Globus pallidus (tissue), 1 donor: Measurements from ENCODE around the gene PERM1.
A peak's percentile ranks its signal among the peaks of the same experiment; 100 is the strongest.
"Not testable (repeated sequence)": the region's sequence is repeated elsewhere in the genome, so short reads cannot be mapped to it uniquely, and the experiment has no call there.

Experiments used
- DNase-seq: peaks from one replicate; pipeline ENCODE4 v3.0.0-alpha.2; 2015; ENCODE audit warnings: low spot score

PERM1 gene

DNA sequence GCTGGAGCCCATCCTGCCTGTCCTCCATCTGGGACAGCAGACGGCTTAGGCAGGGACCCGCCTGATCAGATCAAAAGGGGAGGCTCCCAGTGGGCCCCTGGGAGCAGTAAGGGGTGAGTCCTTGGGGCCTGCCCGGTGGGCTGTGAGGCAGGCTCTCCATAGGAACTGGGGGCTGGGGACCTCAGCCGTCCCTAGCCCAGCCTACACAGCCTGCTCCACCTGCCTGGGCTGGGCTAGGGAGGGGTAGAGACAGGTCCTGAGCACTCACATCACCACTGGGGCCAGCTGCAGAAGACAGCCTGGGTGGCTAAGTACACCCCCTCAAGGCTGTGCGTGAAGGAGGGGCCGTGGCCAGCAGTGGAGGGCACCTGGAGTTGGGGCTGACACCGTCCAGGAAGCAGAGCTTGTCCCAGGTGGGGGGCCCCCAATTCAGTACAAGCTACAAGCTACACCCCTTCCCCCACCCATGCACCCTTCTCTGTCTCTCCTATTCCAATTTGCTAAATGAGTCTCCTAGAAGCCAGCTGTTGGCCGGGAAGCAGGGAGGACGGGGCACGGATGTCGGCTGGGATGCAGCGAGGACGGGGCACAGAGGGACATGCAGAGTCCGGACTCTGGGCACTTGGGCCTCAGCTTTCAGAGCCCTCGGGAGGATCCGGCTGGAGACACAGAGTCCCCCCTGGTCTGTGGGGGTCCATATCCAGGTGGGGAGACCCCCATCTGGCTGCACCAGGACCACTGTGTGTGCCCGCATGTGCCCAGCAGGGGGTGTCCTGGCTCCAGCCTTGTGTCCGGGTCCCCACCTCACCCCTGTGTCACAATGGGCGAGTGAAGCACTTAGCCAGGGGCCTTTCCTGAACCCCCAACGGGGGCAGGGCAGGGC is 33.1 kb upstream of the PERM1 start:
- no peak for DNase-seq

- DNase-seq, result no peak
Measured at GRCh38 chr1:1013922-1014648, 32.2 kb upstream of the PERM1 start.

DNA sequence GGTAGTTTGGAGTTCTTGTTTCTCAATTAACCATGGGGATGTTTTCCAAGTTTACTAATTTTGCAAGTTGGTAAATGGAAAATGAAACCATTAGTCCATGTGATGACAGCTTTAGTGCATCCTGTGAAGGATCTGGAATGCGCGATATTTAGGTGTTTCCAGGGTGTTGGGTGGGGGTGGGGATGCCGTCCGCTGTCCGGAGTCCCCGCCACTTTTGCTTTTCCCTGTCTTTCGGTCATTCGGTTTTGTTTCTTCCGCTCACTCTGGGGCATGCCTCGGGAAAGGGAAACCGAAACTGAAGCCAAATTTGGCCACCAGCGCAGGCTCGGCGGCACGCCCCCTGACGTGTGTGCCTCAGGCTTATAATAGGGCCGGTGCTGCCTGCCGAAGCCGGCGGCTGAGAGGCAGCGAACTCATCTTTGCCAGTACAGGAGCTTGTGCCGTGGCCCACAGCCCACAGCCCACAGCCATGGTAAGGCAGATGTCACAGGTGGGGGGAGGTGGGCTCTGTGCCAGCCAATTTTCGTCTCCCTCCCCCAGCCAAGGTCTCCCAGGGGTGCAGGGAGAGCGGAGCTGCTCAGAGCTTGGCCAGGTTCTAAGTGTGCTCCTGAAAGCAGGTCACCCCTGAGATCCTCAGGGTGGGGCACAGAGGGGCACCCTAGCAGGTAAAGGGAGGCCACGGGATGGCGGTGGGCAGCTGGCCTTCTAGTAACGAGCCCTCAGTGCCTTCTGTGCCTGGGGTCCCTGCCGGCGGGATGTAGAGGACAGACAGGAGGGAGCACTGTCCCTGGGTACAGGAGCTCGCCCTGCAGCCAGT is 31.4 kb upstream of the PERM1 start, which contains the start of gene ISG15:
Gene ISG15 (plus strand): TSS at position 393 of the 817 bp plus-strand sequence. CDS start 77 bp downstream, at position 470.
- peak; percentile 71 for DNase-seq

GRCh38 chr1:1012736-1013104 is 30.8 kb upstream of the PERM1 start:
- DNase-seq, result not testable (repeated sequence)

DNA sequence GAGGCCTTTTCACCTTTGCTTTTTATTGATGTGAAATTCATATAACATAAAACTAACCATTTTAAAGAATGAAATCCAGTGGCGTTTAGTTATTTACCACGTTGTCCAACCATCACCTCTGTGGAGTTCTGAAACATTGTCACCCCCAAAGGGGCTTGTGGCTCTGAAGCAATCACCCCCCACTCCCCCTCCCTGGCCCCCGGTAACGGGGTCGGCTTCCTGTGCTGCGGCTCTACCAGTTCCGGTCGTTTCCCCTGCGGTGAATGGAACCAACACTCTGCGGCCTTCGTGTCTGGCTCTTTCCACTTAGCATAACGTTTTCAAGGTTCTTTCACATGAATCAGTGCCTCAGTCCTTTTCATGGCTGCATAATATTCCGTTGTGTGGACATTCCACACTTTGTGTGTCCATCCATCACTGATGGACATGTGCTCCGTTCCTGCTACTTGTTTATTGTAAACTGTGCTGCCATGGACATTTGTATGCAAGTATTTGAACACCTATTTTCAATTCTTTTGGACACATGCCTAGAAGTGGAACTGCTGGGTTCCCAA is 29.6 kb upstream of the PERM1 start:
- no peak for DNase-seq

GRCh38 chr1:1010131-1010530 is 28.2 kb upstream of the PERM1 start:
- not testable (repeated sequence) for DNase-seq

DNA sequence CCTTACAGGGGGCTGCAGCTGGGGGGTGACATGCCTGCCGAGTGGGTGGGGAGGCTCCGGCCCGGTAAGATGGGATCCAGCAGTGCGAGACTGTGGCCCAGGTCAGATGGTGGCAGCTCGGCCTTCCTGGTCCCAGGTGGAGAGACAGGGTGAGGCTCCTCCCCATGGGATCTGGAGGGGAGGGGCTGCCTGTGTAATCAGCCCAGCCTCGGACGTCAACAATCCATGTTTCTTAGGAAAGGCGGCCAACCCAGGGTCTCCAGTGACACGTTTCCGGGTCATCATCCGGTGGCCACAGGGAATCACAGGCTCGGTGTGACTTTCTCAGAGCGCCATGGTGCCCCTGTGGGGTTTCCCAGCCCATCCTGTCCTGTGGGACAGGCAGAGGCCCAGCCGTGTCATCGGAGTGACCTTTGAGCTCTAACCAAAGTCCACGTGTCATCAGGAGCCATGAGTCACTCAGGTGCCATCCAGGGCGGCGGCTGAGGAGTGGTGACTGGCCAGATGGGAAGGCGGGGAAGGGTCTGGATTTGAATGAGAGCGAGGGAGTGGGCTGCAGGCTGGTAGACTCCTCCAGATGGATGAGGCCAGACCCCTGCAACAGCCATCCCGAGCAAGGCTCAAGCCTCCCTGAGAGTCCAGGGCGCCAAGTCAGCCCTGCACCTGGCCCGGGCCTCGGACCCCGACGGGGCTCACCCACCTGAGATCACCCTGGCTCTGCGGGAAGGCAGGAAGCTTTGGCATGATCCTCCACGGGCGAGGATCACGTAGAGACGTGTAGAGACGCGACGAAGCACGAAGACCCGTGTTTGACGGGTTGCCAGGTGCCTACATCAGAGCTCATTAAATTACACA is 24.6 kb upstream of the PERM1 start:
- DNase-seq, result no peak

DNA sequence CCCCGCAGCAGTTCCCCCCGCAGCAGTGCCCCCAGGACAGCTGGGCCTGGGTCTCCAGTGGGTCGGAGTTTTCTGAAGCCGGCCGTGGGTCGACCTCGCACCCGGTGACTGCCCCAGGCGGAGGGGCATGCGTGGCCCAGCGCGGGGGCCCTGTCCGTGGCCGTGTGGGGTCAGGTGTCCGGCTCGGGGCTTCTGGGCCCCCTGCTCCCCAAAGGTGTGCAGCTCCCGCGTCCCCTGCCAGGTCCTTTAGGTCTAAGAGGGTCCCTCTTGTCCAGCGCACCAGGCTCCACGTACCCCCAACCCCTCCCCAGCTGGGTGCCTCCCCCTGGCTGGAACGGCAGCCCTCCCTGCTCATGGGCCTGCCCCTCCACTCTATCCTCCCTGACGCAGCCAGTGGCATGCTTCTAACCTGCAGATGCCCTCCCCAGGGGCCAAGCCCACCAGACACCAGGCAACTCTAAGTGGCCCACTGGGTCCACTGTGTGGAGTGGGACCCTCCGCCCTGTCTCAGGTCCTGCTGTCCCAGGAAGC is 23.9 kb upstream of the PERM1 start:
- no peak for DNase-seq

DNA sequence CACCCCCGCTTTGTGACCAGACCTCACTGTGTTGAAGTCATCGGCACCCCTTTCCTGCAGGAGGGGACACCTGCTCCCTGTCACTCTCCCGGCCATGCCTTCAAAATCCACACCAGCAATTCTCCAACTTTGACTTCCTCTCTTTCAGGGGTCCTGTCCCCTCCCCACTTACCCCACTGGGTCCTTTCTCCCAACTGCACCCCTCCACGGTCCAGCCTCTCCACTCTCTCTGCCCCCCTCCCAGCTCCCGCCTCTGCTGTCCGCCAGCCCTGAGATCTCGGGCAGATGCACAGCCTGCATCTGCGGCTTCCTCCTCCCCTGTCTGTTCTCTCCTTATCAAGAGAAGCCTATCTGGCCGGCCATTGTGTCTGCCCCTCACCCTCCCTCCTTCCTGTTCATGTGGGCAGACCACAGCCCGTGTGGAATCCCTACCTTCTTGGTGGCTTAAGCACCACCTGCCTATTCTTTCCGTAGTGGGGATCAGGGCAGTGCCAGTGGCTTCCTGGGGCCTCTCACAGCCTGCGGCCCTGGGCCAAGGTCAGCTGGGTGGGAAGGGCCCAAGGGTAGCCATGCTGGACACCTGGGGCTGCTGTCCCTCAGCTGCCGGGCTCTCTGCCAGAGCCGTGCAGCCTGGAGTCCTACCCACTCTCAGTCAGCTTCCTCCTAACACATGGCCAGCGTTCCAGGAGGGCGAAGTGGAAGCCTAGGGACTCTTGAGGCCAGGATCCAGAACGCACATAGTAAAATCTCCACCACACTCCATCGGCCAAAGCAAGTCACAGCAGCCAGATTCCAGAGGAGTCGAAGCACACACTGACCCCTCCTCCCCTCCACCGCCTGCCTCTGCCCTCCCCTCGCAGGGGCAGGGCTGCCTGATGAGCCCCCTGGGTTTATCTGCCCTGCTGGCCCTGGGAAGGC is 23.1 kb upstream of the PERM1 start:
- no peak for DNase-seq

GRCh38 chr1:1004420-1004779 is 22.5 kb upstream of the PERM1 start:
- no peak for DNase-seq

GRCh38 chr1:1003618-1004419 is 21.9 kb upstream of the PERM1 start:
- no peak for DNase-seq

GRCh38 chr1:1001057-1001783 is 19.3 kb upstream of the PERM1 start:
- DNase-seq, result no peak

DNA sequence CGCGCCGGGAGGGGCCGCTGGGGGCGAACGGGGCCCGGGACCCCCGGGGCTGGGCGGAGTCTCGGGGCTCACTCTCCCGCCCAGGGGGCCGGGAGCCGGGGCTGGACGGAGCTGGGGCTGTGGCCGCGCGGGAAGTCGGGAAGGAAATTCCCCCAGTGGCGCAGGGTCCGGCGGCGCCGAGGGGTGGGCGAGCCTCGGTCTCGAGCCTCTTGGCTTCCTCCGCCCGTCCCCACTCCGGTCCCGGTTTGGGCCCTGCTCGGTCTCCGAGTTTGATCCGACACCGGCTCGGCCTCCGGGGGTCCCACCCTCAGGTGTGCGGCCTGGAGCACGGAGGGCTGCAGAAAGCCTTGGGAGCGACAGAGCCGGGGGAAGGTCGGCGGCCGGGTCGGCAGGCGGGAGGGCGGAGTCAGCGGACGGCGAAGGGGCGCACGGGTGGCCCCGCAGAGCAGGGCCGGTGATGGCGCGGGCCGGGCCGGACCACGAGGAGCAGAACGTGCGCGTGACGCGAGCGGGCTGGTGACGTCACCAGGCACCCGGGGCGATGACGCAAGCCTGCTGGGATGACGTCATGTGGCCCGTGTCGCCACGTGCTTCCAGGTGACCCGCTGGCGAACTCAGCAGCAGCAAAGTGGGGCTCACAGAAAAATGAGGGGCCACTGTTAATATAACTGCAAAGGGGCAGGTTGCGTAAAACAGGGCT is 18.6 kb upstream of the PERM1 start:
- DNase-seq, result no peak

- no peak for DNase-seq
Measured at GRCh38 chr1:999725-1000356, 17.9 kb upstream of the PERM1 start, which contains the start of gene HES4. Gene HES4, minus strand, starts transcription at chr1:1000097. Its CDS starts 124 bp downstream, at chr1:999973.

- no peak for DNase-seq
Measured at GRCh38 chr1:998995-999724, 17.3 kb upstream of the PERM1 start.

DNA sequence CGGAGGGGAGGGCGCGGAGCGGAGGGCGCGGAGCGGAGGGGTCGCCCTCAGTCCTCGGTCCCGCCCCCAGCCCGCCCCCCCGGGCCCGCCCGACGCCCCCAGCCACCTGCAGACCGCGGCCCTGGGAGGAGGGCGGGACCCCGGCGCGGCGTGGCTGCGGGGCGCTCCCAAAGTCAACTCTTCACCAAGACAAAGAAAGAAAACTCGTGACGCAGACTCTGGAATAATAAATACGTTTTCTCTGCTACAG is 16.8 kb upstream of the PERM1 start:
- no peak for DNase-seq
